Esophagus squamous epithelium (tissue), 5 donors: ENCODE results near the gene ST3GAL4. TPM values are rescaled to one million over a fixed set of nuclear protein-coding genes. Genes with fewer than 3 reads are reported as not detected.
A peak's percentile ranks its signal among the peaks of the same experiment; 100 is the strongest.
"Not testable (repeated sequence)": the region's sequence is repeated elsewhere in the genome, so short reads cannot be mapped to it uniquely, and the experiment has no call there.

ENCODE experiments used
- DNase-seq: peaks from one replicate; lab custom pipeline; 2025; lab: John Stamatoyannopoulos, UW
- H3K27ac ChIP-seq, 4 donors: fragments of 200-600 bp; sonication (generic); one replicate each; pipeline ENCODE4 v1.5.1; 2016 to 2019; ENCODE audit warnings: mild to moderate bottlenecking in 1 of 4
- H3K27me3 ChIP-seq, 4 donors: fragments of 200-600 bp; sonication (generic); 1 replicate in 3 of 4; 2 replicates in 1 of 4; pipeline versions ENCODE4 v1.5.1 to v1.6.0; 2017 to 2021; ENCODE audit warnings: antibody characterized with exemption in 1 of 4
- H3K36me3 ChIP-seq, 3 donors: fragments of 200-600 bp; sonication (generic); one replicate each; pipeline ENCODE4 v1.5.1; 2016 to 2019
- H3K4me1 ChIP-seq, 3 donors: fragments of 200-600 bp; sonication (generic); one replicate each; pipeline ENCODE4 v1.5.1; 2017 to 2019
- H3K4me3 ChIP-seq, 4 donors: fragments of 200-600 bp; sonication (generic); 1 replicate in 3 of 4; 2 replicates in 1 of 4; pipeline ENCODE4 v1.5.1; 2016 to 2019; ENCODE audit warnings: mild to moderate bottlenecking in 2 of 4, moderate library complexity in 1 of 4
- H3K9me3 ChIP-seq, 3 donors: fragments of 200-600 bp; sonication (generic); one replicate each; pipeline ENCODE4 v1.5.1; 2016 to 2019
- CTCF ChIP-seq, 6 experiments: fragments of 450-650 bp in 4 of 6; fragments of 200-600 bp in 2 of 6; sonication (generic) in 2 of 6; IDR thresholded peaks; one replicate each; pipeline ENCODE4 v1.5.1; 2016 to 2019; ENCODE audit warnings: antibody characterized with exemption in 6 of 6, mild to moderate bottlenecking in 4 of 6, moderate library complexity in 4 of 6
- POLR2A ChIP-seq, 4 donors: fragments of 450-650 bp; IDR thresholded peaks; one replicate each; pipeline ENCODE4 v1.6.1; 2017; ENCODE audit warnings: antibody characterized with exemption in 4 of 4, mild to moderate bottlenecking in 4 of 4, moderate library complexity in 3 of 4
- WGBS, 2 donors: methylation state at CpG; one replicate each; pipeline ENCODE4 v1.1.5; 2018; 5-methylcytosine and 5-hydroxymethylcytosine counted together
- intact Hi-C: fragments of 100-400 bp; cut with DNase I; formaldehyde crosslinking; loops from one replicate; pipeline ENCODE4 v1.15.0; 2022
- total RNA-seq, 4 donors: library from RNA; depleted of rRNA; stranded (reverse); fragments of >200 nt; gene quantifications; one replicate each; pipeline ENCODE4 v1.1.0, GENCODE V29; 2016
- donor health status: DM: yes; HTN: yes; CAD: no.

ST3GAL4 gene
- total RNA-seq, 4 donors from 2014 or later: 31.0 to 110 (median 51.2) TPM

- Histone ChIP-seq H3K27me3 (no peaks in the 10 kb centered on the region), H3K4me1 (peaks cover 27 to 62% (median 35%) of the 10 kb centered on the region in 3 donors), H3K27ac (peak overlapping the region; percentile 56 to 69 (median 68)), H3K36me3 (no peaks in the 10 kb centered on the region), H3K4me3 (no peak overlapping the region), H3K9me3 (no peaks in the 10 kb centered on the region)
- DNase-seq: no peak
- intact Hi-C loops: no loop called here
- TF ChIP-seq POLR2A (IDR thresholded peaks at IDR 0.05): no peak
- no peak for TF ChIP-seq CTCF (IDR thresholded peaks at IDR 0.05)
- WGBS, 2 donors: 75 to 90% methylated on average over 6 of the region's 8 CpGs
Measured at GRCh38 chr11:126385991-126386728, 30.7 kb downstream of the ST3GAL4 start.

- H3K4me3 ChIP-seq, H3K27me3 ChIP-seq, H3K9me3 ChIP-seq, H3K36me3 ChIP-seq, intact Hi-C loops: not testable (repeated sequence)
- peak; percentile 19 for DNase-seq
- H3K4me1 ChIP-seq: peaks cover 27 to 68% (median 35%) of the 10 kb centered on the region in 3 donors
- 0 to 20% methylated on average over 2 to 3 of the region's 5 CpGs for WGBS, 2 donors
- H3K27ac ChIP-seq: peak overlapping the region; percentile 28 to 69 (median 64)
Measured at GRCh38 chr11:126386729-126387071, 31.2 kb downstream of the ST3GAL4 start.

- H3K27me3 ChIP-seq: no peaks in the 10 kb centered on the region
- no peaks in the 10 kb centered on the region for H3K9me3 ChIP-seq
- H3K4me3 ChIP-seq: no peak overlapping the region
- peak overlapping the region in 1 of 4 donors; percentile 34 for H3K27ac ChIP-seq
- TF ChIP-seq CTCF (IDR thresholded peaks at IDR 0.05) (no peak), POLR2A (IDR thresholded peaks at IDR 0.05) (no peak)
- H3K36me3 ChIP-seq: no peaks in the 10 kb centered on the region
- intact Hi-C loops: no loop called here
- peaks cover 31 to 74% (median 41%) of the 10 kb centered on the region in 3 donors for H3K4me1 ChIP-seq
- DNase-seq: no peak
- WGBS, 2 donors: 35 to 46% methylated on average over 5 of the region's 5 CpGs
Measured at GRCh38 chr11:126387857-126388256, 32.4 kb downstream of the ST3GAL4 start.

DNA sequence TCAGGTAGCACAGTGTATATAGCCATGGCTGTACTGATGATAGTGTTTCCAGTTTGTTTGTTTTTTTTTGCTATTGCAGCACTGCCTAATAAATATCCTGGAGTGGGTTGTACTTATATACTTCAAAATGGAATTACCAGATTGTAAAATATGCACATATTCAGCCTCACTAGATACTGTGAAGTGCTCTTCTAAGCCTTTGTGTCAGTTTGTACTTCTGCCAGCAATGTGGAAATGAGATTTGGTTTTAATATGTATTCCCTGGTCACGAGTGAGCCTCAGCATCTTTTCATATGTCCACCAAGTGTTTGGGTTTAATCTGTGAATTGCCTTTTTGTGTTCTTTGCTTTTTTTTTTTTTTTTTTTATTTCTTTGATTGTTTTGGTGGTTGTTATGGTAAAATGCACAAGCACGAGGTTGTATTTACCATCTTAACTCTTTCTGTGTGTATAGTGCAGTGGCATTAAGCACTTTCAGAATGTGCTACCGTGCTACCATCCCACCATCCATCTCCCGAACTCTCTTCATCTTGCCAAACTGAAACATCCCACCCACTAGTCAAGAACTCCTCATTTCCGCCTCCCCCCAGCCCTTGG lies 34.9 kb downstream of the ST3GAL4 start:
- H3K36me3 ChIP-seq: no peaks in the 10 kb centered on the region
- intact Hi-C loops: no loop called here
- 51 to 62% methylated on average over 5 of the region's 5 CpGs for WGBS, 2 donors
- peaks cover 29 to 71% (median 52%) of the 10 kb centered on the region in 3 donors for H3K4me1 ChIP-seq
- no peak for TF ChIP-seq POLR2A (IDR thresholded peaks at IDR 0.05)
- TF ChIP-seq CTCF (IDR thresholded peaks at IDR 0.05): no peak
- no peaks in the 10 kb centered on the region for H3K9me3 ChIP-seq
- H3K27me3 ChIP-seq: no peaks in the 10 kb centered on the region
- H3K4me3 ChIP-seq: no peak overlapping the region
- no peak overlapping the region for H3K27ac ChIP-seq
- DNase-seq: no peak

DNA sequence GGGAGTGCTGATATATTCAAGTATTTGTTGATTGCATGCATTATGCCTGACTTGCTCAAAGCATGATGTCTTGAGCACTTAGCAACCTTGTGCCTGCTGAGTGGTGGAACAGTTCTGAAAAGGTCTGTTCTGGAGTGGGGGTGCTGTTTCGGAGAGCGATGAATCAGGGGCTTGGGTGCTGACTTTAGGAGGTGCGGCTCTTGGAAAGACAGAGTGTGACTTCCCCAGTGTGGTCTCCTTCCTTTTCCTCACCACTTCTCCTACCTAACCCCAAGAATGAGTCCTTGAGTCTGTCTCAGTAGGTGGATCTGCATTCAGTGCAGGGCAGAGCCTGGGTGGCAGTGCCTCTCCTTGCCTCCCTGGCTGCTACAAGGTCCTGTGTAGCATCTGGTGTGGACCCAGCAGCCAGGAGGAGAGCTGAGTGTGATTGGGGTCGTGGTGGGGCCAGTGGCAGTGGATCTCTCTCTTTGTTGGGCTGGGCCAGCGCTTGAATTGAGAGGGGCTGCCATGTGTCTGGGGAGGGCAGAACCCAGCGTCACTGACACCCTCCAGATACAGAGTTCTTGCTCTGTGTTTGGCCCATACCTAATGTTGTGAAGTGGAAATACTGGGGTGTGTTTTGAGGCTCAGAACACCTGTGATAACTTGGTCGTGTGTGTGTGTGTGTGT lies 35.9 kb downstream of the ST3GAL4 start:
- intact Hi-C loops: no loop called here
- Histone ChIP-seq H3K27ac (peak overlapping the region in 2 of 4 donors; percentile 25 to 51), H3K4me3 (no peak overlapping the region), H3K27me3 (no peaks in the 10 kb centered on the region), H3K4me1 (peaks cover 22 to 65% (median 44%) of the 10 kb centered on the region in 3 donors), H3K9me3 (no peaks in the 10 kb centered on the region), H3K36me3 (no peaks in the 10 kb centered on the region)
- no peak for DNase-seq
- WGBS, 2 donors: 64 to 90% methylated on average over 3 to 5 of the region's 7 CpGs
- TF ChIP-seq POLR2A (IDR thresholded peaks at IDR 0.05) (no peak), CTCF (IDR thresholded peaks at IDR 0.05) (no peak)
